ENCODE data around the gene RPUSD2. TPM values are rescaled to one million over a fixed set of nuclear protein-coding genes. Genes with fewer than 3 reads are reported as not detected.

The RPUSD2 gene
- total RNA-seq, 2 experiments from 2014 or later: 14.1 to 15.6 TPM

Other genes with a start within 250 kb of the RPUSD2 start
- 1 to 10 TPM; 8.7 to 9.4 TPM for gene INAFM2, start 245.6 kb upstream of the RPUSD2 start, total RNA-seq
- gene CCDC9B, start 228.4 kb upstream of the RPUSD2 start, total RNA-seq: under 1 TPM; 0.76 to 0.84 TPM
- gene PHGR1, start 218.3 kb upstream of the RPUSD2 start, total RNA-seq: not detected
- gene DISP2, start 211.1 kb upstream of the RPUSD2 start, total RNA-seq: 1 to 10 TPM in 1 of 2 experiments, under 1 TPM in 1; 0.82 to 2.6 TPM
- gene KNSTRN, start 186.6 kb upstream of the RPUSD2 start, total RNA-seq: 10 to 100 TPM; 71.1 to 74.1 TPM
- gene IVD, start 163.5 kb upstream of the RPUSD2 start, total RNA-seq: 10 to 100 TPM; 77.7 to 79.9 TPM
- 10 to 100 TPM; 25.7 to 26.3 TPM for gene BAHD1, start 128.3 kb upstream of the RPUSD2 start, total RNA-seq
- gene CHST14, start 98.3 kb upstream of the RPUSD2 start, total RNA-seq: 10 to 100 TPM; 12.1 to 12.6 TPM
- 10 to 100 TPM; 24.7 to 27.0 TPM for gene CCDC32, start 4.3 kb upstream of the RPUSD2 start, total RNA-seq
- 10 to 100 TPM; 61.4 to 65.4 TPM for gene KNL1, start 24.9 kb downstream of the RPUSD2 start, total RNA-seq
- gene RAD51, start 125.9 kb downstream of the RPUSD2 start, total RNA-seq: 10 to 100 TPM; 82.7 to 87.3 TPM
- 10 to 100 TPM; 34.0 to 35.1 TPM for gene RMDN3, start 186.0 kb downstream of the RPUSD2 start, total RNA-seq
- 10 to 100 TPM; 50.6 to 50.8 TPM for gene GCHFR, start 194.8 kb downstream of the RPUSD2 start, total RNA-seq
- 1 to 10 TPM; 1.1 to 1.2 TPM for gene C15orf62, start 200.7 kb downstream of the RPUSD2 start, total RNA-seq
- gene ZFYVE19, start 237.8 kb downstream of the RPUSD2 start, total RNA-seq: 10 to 100 TPM; 29.4 to 35.6 TPM
- 10 to 100 TPM; 42.9 to 47.2 TPM for gene DNAJC17, start 238.2 kb downstream of the RPUSD2 start, total RNA-seq

All from activated CD8-positive, alpha-beta T cell treated with anti-CD3 and anti-CD28 coated beads, Interleukin-2, amount 10 ng/mL, durations not matched to agents 7 days and 5 days (primary cell).